DND-41 (cell line): Measurements from ENCODE around the gene KPNA3.

Experiments
- CTCF ChIP-seq: IDR thresholded peaks from 2 replicates; pipeline ENCODE4 v1.5.1; 2012; ENCODE audit warnings: borderline replicate concordance, low read length, moderate library complexity, mild to moderate bottlenecking; ENCODE audit not compliant: poor library complexity, severe bottlenecking; ENCODE audit errors: extremely low read depth
- EZH2 ChIP-seq: IDR thresholded peaks from 3 replicates; pipeline ENCODE4 v1.6.1; 2012; ENCODE audit warnings: borderline replicate concordance, low read depth, mild to moderate bottlenecking, moderate library complexity, low read length, inconsistent platforms; ENCODE audit not compliant: severe bottlenecking

- TF ChIP-seq CTCF (no peak), EZH2 (no peak)
These were observed 18.0 kb downstream of the KPNA3 start for GRCh38 chr13:49774376-49775005.
